GM19438 (cell line): ENCODE results near the gene TCN2.
"Not testable (repeated sequence)": the region's sequence is repeated elsewhere in the genome, so short reads cannot be mapped to it uniquely, and the experiment has no call there.

ENCODE experiments used
- ATAC-seq: cut with Tn5 transposase; IDR thresholded peaks from one replicate; pipeline ENCODE4 v1.9.1; 2021; ENCODE audit warnings: low read depth; ENCODE audit not compliant: unreplicated experiment

TCN2 gene

GRCh38 chr22:30606455-30607299 lies at the start of gene TCN2:
Gene TCN2, plus strand, starts transcription at chr22:30607174. Its CDS starts 158 bp downstream, at chr22:30607332.
- no peak for ATAC-seq

DNA sequence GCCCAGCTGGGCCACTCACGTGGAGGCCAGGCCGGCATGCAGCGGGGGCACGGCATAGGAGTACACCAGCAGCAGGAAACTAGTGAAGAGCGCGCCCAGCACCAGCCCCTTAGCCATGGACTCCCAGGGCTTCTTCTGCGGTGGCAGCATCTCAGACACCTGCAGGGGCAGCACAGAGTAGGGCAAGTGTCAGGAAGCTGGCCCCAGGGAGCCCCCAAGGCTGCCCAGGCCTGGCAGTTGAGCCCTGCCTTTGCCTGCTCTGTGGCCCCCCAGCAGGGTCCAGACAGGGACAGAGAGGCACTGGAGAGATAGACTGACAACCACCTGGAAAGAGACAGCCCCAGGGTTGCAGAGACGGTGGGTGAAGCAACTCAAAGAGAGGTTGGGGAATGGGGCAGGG lies 49.7 kb upstream of the TCN2 start:
- no peak for ATAC-seq

DNA sequence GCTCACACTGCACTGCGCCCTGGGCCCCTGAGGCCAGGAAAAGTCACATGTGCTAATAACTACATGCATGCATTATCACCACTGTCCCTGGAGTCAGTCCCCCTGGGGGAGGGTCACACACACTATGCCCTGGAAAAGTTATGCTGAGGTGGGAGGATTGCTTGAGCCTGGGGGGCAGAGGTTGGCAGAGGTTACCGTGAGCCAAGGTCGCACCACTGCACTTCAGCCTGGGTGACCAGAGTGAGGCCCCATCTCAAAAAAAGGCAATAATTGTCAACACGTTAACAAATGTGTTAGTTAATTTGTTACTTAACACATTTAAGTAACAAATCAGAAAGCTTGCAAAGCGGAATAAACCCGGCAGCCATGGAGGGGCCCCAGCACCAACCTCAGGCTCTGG lies 47.1 kb upstream of the TCN2 start:
- ATAC-seq: no peak

DNA sequence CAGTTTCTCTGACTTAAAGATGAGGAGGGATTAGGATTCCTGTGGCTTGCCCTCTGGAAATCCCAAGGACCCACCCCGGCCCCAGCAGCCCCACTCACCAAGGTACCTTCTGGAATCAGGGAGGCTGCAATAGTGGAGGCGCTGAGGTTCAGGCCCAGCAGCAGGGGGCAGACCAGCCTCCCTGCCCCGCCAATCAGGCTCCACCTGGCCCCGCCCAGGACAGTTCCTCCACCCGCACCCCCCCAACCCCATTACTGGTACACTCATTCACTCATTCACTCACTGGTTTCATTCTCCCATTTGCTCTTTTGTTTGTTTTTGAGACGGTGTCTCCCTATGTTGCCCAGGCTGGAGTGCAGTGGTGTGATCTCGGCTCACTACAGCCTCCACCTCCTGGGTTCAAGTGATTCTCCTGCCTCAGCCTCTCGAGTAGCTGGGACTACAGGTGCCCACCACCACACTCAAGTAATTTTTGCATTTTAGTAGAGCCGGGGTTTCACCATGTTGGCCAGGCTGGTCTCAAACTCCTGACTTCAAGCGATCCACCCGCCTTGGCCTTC lies 46.3 kb upstream of the TCN2 start:
- not testable (repeated sequence) for ATAC-seq

DNA sequence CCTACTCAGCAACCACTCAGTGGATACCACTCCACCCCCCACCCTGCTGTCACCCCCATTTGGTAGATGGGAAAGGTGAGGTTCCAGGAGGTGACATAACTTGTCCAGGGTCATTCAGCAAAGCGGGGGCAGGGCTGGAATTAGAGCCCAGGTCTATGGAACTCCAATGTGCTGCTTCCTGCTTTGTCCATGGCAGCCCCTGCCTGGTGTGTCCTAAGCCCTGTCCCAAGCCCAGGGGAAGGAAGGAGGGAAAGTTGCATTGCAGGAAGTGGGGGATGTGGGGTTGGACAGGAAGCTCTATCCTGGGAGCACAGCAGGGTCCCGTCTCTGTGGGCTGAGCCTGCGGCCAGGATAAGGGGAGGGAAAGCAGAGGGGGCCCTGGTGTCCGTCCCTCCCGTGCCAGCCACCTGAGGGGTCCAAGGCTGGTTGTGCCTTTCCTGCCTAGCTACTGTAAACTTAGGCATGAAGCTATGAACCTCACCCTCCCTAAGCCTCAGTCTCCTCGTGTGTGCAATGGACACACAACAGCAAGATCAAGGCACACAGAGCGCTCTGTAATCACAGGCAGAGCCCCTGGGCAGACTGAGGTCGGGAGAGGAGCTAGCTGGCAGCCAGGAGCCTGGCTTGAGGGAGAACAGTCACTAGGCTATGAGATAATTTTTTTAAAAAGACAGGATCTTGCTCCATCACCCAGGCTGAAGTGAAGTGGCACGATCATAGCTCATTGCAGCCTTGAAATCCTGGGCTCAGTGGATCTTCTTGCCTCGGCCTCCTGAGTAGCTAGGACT lies 45.4 kb upstream of the TCN2 start:
- ATAC-seq: no peak

GRCh38 chr22:30562366-30562765 lies 44.6 kb upstream of the TCN2 start:
- ATAC-seq: no peak

DNA sequence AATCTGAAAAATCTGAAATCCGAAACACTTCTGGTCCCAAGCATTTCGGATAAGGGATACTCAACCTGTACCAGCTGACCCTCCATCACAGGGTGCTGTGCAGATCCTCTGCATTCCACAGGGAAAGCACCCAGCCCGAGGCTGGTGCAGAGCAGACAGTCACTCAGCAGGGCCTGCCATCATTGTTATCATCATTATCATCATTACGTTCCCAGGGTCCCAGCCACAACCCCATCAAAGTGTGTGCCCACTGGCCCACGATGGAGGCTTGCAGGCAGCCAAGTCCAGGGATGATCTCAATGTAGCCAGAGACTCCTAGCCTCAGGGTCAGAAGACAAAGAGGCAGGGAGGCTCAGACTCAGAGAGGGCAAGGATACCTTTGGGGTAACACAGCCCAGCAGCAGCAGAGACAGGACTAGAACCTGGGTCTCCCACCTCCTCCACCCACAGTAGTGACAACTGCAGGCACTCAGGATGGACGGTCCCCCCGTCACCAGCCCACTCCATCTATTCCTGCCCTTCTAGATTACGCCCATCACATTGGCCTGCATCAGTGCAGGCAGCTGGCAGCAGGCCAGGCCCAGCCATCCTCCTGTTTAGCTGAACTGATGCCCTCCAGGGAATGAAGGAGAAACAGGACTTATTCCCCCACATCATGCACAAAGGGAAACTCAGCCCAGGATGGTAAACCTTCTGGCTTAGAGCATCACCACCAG lies 42.8 kb upstream of the TCN2 start:
- no peak for ATAC-seq

DNA sequence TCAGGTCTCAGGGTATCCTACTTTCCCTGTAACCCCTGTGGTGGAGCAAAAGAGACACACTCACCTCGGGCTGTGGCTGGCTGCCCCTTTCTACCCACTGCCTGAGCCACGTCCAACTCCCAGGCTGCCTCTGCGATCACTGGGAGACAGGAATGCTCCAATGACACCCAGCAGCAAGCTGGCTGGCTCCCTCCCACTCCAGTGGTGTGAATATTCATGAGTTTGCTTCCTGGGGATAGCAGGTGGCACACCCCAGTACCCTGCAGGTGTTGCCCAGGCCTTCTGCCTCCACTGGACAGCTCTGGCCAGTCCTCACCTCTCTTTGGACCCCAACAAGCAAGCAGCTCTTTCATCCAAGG lies 42.2 kb upstream of the TCN2 start:
- no peak for ATAC-seq

DNA sequence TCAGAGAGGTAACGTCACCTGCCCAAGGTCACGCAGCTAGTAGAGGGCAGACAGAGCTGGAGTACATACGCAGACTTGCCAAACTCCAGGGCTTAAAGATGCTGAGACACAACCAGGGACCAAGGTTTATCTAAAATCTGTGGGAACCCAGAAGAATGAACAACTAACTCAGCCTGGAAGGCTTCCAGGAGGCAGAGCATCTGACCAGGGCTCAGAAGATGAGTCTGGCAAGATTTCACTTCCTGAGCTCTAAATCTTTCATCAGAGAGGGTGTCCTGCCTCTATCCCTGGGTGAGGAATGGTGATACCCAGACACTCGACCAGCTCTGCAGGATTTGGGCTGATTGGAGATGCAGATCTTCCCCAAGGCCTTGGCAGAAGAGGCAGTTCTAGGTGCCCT lies 41.6 kb upstream of the TCN2 start:
- ATAC-seq: no peak

GRCh38 chr22:30566125-30566524 lies 40.8 kb upstream of the TCN2 start:
- ATAC-seq: no peak

- not testable (repeated sequence) for ATAC-seq
Measured at GRCh38 chr22:30567277-30567676, 39.7 kb upstream of the TCN2 start.

- ATAC-seq: no peak
Measured at GRCh38 chr22:30568137-30568805, 38.7 kb upstream of the TCN2 start.

GRCh38 chr22:30569674-30570202 lies 37.2 kb upstream of the TCN2 start:
- ATAC-seq: no peak

GRCh38 chr22:30572210-30572609 lies 34.8 kb upstream of the TCN2 start:
- no peak for ATAC-seq

DNA sequence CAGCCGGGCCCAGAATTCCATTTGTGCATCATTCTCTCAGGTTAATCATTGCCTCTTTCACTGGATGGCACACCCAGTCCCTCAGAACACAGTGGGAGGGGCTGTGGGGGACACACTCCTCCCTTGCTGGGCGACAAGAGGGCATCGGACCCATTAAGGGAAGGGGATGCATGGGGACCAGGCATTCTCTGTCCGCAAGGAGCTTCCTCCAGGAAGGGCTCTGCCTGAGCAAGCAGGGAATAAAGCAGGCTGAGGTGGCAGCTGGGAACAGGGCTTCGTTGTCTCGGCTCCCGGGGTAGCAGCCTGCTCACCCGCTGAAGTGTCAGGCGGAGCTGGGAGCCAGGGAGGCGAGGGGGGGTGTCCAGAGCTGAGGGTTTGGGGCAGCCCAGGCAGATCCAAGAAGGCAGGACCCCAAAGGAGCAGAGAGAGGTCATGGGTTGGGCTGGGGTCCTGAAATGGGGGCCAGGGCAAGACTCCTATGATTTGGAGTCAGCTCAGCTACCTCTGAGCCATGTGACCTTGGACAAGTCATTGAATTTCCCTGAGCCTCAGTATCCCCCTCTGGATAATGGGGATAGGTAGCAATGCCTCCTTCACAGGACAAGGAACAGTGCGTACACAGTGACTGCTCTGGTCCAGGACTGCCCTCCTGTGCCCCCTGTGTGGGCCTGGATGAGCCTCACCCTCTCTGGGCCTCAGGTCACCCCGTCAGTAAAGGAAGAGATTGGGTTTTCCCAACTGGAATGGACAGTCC lies 34.0 kb upstream of the TCN2 start:
- no peak for ATAC-seq

GRCh38 chr22:30573594-30574094 lies 33.3 kb upstream of the TCN2 start:
- ATAC-seq: no peak

GRCh38 chr22:30574095-30574981 lies 32.6 kb upstream of the TCN2 start, which contains the start of gene GAL3ST1:
Gene GAL3ST1, minus strand, starts transcription at chr22:30574665. Its CDS starts 17,273 bp downstream, at chr22:30557392.
- no peak for ATAC-seq

GRCh38 chr22:30574997-30575671 lies 31.8 kb upstream of the TCN2 start:
- no peak for ATAC-seq
